Activated T-helper 17 cell treated with anti-CD3 and anti-CD28 coated beads, Interleukin-2, amount 50 U/mL, for 72 hours (primary cell): ENCODE measurements around the gene TOMM20L. TPM values are rescaled to one million over a fixed set of nuclear protein-coding genes. Genes with fewer than 3 reads are reported as not detected.

Experiments
- total RNA-seq, 2 donors: library from RNA; stranded (reverse); gene quantifications; one replicate each; pipeline ENCODE4 v1.2.3, GENCODE V29; 2022

TOMM20L gene
- total RNA-seq, 2 donors from 2014 or later, result not detected

Other genes starting within 250 kb of the TOMM20L start
- not detected for gene ARMH4, start 243.7 kb upstream of the TOMM20L start, total RNA-seq
- gene ACTR10, start 195.8 kb upstream of the TOMM20L start, total RNA-seq, result 10 to 100 TPM; 33.4 to 37.0 TPM
- gene PSMA3, start 151.1 kb upstream of the TOMM20L start, total RNA-seq, result 100 to 1,000 TPM; 190 to 352 TPM
- 10 to 100 TPM; 31.2 to 40.8 TPM for gene ARID4A, start 97.4 kb upstream of the TOMM20L start, total RNA-seq
- 10 to 100 TPM; 31.9 to 39.8 TPM for gene TIMM9, start 31.6 kb downstream of the TOMM20L start, total RNA-seq
- gene KIAA0586, start 31.8 kb downstream of the TOMM20L start, total RNA-seq, result 10 to 100 TPM; 39.7 to 40.6 TPM
- 1 to 10 TPM; 2.5 to 2.8 TPM for gene DACT1, start 242.0 kb downstream of the TOMM20L start, total RNA-seq